T-cell (primary cell): ENCODE data around the gene TAF11. TPM values are rescaled to one million over a fixed set of nuclear protein-coding genes. Genes with fewer than 3 reads are reported as not detected.
A peak's percentile ranks its signal among the peaks of the same experiment; 100 is the strongest.

ENCODE experiments used
- ATAC-seq, 4 experiments: fragments of 200-7000 bp in 3 of 4; fragments of 150-1000 bp in 1 of 4; cut with Tn5 transposase; replicated peaks in 1 of 4; 1 replicate in 3 of 4; 2 replicates in 1 of 4; pipeline ENCODE4 v1.10.0; 2021; ENCODE audit warnings: moderate library complexity in 3 of 4, mild to moderate bottlenecking in 2 of 4, moderate number of reproducible peaks in 1 of 4
- CTCF ChIA-PET, 2 donors: fragments of 300-600 bp; sonication (Branson Sonifier 250); formaldehyde crosslinking; loops; one replicate each; lab custom pipeline; 2022; ENCODE audit warnings: antibody characterized with exemption in 2 of 2; lab: Charles Lee
- POLR2A ChIA-PET, 2 donors: fragments of 300-600 bp; sonication (Branson Sonifier 250); formaldehyde crosslinking; loops; one replicate each; lab custom pipeline; 2022; ENCODE audit warnings: antibody characterized with exemption in 2 of 2; lab: Charles Lee
- DNase-seq, 35 experiments: peaks; one replicate each; pipeline versions ENCODE4 v3.0.0 to v3.0.0-alpha.2; 2013 to 2023
- H3K27ac ChIP-seq: one replicate; pipeline ENCODE4 v1.5.1; 2013; ENCODE audit warnings: low read length
- H3K27me3 ChIP-seq, 2 experiments: replicated peaks in 1 of 2; 1 replicate in 1 of 2; 2 replicates in 1 of 2; pipeline versions ENCODE4 v1.6.1 to v1.7.0; 2013; ENCODE audit warnings: low read length in 1 of 2, mixed read lengths in 1 of 2; ENCODE audit not compliant: control insufficient read depth in 2 of 2, insufficient read depth in 2 of 2; ENCODE audit errors: extremely low read depth in 1 of 2
- H3K36me3 ChIP-seq, 2 donors: 1 replicate in 1 of 2; 2 replicates in 1 of 2; pipeline versions ENCODE4 v1.6.1 to v1.7.0; 2013; ENCODE audit warnings: low read length in 1 of 2; ENCODE audit not compliant: control insufficient read depth in 2 of 2, insufficient read depth in 1 of 2; ENCODE audit errors: extremely low read depth in 1 of 2
- H3K4me1 ChIP-seq, 2 experiments: 1 replicate in 1 of 2; 2 replicates in 1 of 2; pipeline versions ENCODE4 v1.6.1 to v1.7.0; 2013; ENCODE audit warnings: low read length in 2 of 2, mixed read lengths in 1 of 2; ENCODE audit not compliant: insufficient read depth in 2 of 2, control insufficient read depth in 1 of 2; ENCODE audit errors: extremely low read depth in 1 of 2
- H3K4me3 ChIP-seq, 2 donors: 1 replicate in 1 of 2; 2 replicates in 1 of 2; pipeline versions ENCODE4 v1.5.1 to v1.7.0; 2013; ENCODE audit warnings: mild to moderate bottlenecking in 2 of 2, low read length in 1 of 2, moderate library complexity in 1 of 2; ENCODE audit not compliant: control insufficient read depth in 1 of 2; ENCODE audit errors: extremely low read depth in 1 of 2
- H3K9me3 ChIP-seq: 2 replicates; pipeline ENCODE4 v1.7.0; 2013
- H3K27ac Mint-ChIP-seq, 2 donors: one replicate each; pipeline ENCODE4 v1.8.0; 2020 to 2021; ENCODE audit warnings: mild to moderate bottlenecking in 2 of 2, mixed read lengths in 2 of 2
- H3K27me3 Mint-ChIP-seq, 2 donors: one replicate each; pipeline ENCODE4 v1.8.0; 2021 to 2022; ENCODE audit warnings: mixed read lengths in 2 of 2
- H3K36me3 Mint-ChIP-seq: one replicate; pipeline ENCODE4 v1.8.0; 2021; ENCODE audit warnings: mixed read lengths
- H3K4me1 Mint-ChIP-seq, 3 donors: one replicate each; pipeline ENCODE4 v1.8.0; 2020 to 2022; ENCODE audit warnings: mixed read lengths in 3 of 3, mild to moderate bottlenecking in 1 of 3
- H3K4me3 Mint-ChIP-seq, 3 donors: one replicate each; pipeline ENCODE4 v1.8.0; 2020 to 2022; ENCODE audit warnings: mild to moderate bottlenecking in 3 of 3, mixed read lengths in 3 of 3, moderate library complexity in 3 of 3
- H3K9me3 Mint-ChIP-seq, 3 donors: one replicate each; pipeline ENCODE4 v1.8.0; 2020 to 2022; ENCODE audit warnings: mixed read lengths in 3 of 3
- WGBS: methylation state at CpG from one replicate; pipeline ENCODE4 v1.1.5; 2013; ENCODE audit warnings: missing lambda C conversion rate; ENCODE audit not compliant: insufficient coverage; 5-methylcytosine and 5-hydroxymethylcytosine counted together
- total RNA-seq, 35 experiments: library from RNA in 6 of 35; stranded (reverse) in 6 of 35; fragments of 120-200 nt in 1 of 35; gene quantifications; one replicate each; pipeline versions ENCODE4 v1.2.1 to v1.2.4 and lab custom pipeline; 2013 to 2026

The TAF11 gene
- total RNA-seq, 5 donors from 2014 or later (not counting 1 experiment from before 2014, with no cell fraction given) = 22.7 to 35.1 (median 25.7) TPM

GRCh38 chr6:34917626-34918285 lies 29.9 kb upstream of the TAF11 start:
- DNase-seq = no peak
- Histone ChIP-seq H3K4me1 (peaks cover 2 to 6% of the 10 kb centered on the region in 2 experiments), H3K36me3 (no peaks in the 10 kb centered on the region), H3K4me3 (no peak overlapping the region), H3K27ac (no peak overlapping the region), H3K27me3 (no peaks in the 10 kb centered on the region), H3K9me3 (no peaks in the 10 kb centered on the region)
- H3K36me3 Mint-ChIP-seq = peaks cover 6% of the 10 kb centered on the region
- no peaks in the 10 kb centered on the region for H3K27me3 Mint-ChIP-seq
- peaks cover 5 to 17% (median 16%) of the 10 kb centered on the region in 3 donors for H3K4me1 Mint-ChIP-seq
- H3K4me3 Mint-ChIP-seq = no peak overlapping the region
- H3K27ac Mint-ChIP-seq = no peak overlapping the region
- no peaks in the 10 kb centered on the region for H3K9me3 Mint-ChIP-seq
- no peak for ATAC-seq
- 100% methylated on average over 1 of the region's 6 CpGs for WGBS
- POLR2A ChIA-PET = interaction anchor here in 1 of 2 donors (0.6 kb wide), 1 partner anchor 29 kb away, joined by 8 read pairs; the partner anchor contains the start of gene ANKS1A
- CTCF ChIA-PET = no interaction called here

GRCh38 chr6:34916348-34916967 lies 28.6 kb upstream of the TAF11 start:
- ChIA-PET CTCF (no interaction called here), POLR2A (no interaction called here)
- no peaks in the 10 kb centered on the region for H3K9me3 Mint-ChIP-seq
- peaks cover 8 to 12% of the 10 kb centered on the region in 2 experiments for H3K4me1 ChIP-seq
- WGBS = 100% methylated on average over 1 of the region's 4 CpGs
- ATAC-seq (no peak), DNase-seq (no peak)
- peaks cover 6% of the 10 kb centered on the region for H3K36me3 Mint-ChIP-seq
- H3K27ac ChIP-seq = no peak overlapping the region
- peaks cover 11 to 23% (median 22%) of the 10 kb centered on the region in 3 donors for H3K4me1 Mint-ChIP-seq
- no peaks in the 10 kb centered on the region for H3K9me3 ChIP-seq
- no peak overlapping the region for H3K27ac Mint-ChIP-seq
- no peak overlapping the region for H3K4me3 ChIP-seq
- no peaks in the 10 kb centered on the region for H3K36me3 ChIP-seq
- no peak overlapping the region for H3K4me3 Mint-ChIP-seq
- no peaks in the 10 kb centered on the region for H3K27me3 Mint-ChIP-seq
- no peaks in the 10 kb centered on the region for H3K27me3 ChIP-seq

- no peaks in the 10 kb centered on the region for H3K27me3 Mint-ChIP-seq
- no peak overlapping the region for H3K4me3 ChIP-seq
- DNase-seq = no peak
- H3K9me3 Mint-ChIP-seq = no peaks in the 10 kb centered on the region
- no peak for ATAC-seq
- H3K36me3 Mint-ChIP-seq = peaks cover 6% of the 10 kb centered on the region
- H3K4me3 Mint-ChIP-seq = no peak overlapping the region
- no peaks in the 10 kb centered on the region for H3K9me3 ChIP-seq
- H3K4me1 Mint-ChIP-seq = peaks cover 30 to 38% (median 32%) of the 10 kb centered on the region in 3 donors
- ChIA-PET CTCF (no interaction called here), POLR2A (no interaction called here)
- no peaks in the 10 kb centered on the region for H3K36me3 ChIP-seq
- no peaks in the 10 kb centered on the region for H3K27me3 ChIP-seq
- H3K4me1 ChIP-seq = peaks cover 8 to 12% of the 10 kb centered on the region in 2 experiments
- no peak overlapping the region for H3K27ac ChIP-seq
- H3K27ac Mint-ChIP-seq = no peak overlapping the region
- 100% methylated on average over 1 of the region's 4 CpGs for WGBS
These were observed 26.5 kb upstream of the TAF11 start for GRCh38 chr6:34914358-34914757.

- Histone ChIP-seq H3K9me3 (no peaks in the 10 kb centered on the region), H3K27me3 (no peaks in the 10 kb centered on the region), H3K27ac (peak overlapping the region; percentile 3), H3K4me1 (peaks cover 8 to 12% of the 10 kb centered on the region in 2 experiments), H3K4me3 (no peak overlapping the region), H3K36me3 (no peaks in the 10 kb centered on the region)
- Mint-ChIP-seq H3K4me3 (peak overlapping the region; percentile 28 to 59 (median 35)), H3K36me3 (peaks cover 1% of the 10 kb centered on the region), H3K27me3 (no peaks in the 10 kb centered on the region), H3K9me3 (no peaks in the 10 kb centered on the region), H3K27ac (peak overlapping the region; percentile 40 to 57), H3K4me1 (peaks cover 32 to 40% (median 37%) of the 10 kb centered on the region in 3 donors)
- DNase-seq (peak in 16 of 35 experiments; percentile 3 to 59 (median 8)), ATAC-seq (peak; percentile 88 to 98 (median 96))
- WGBS = 0% methylated on average over 1 of the region's 3 CpGs
- CTCF ChIA-PET = no interaction called here
- POLR2A ChIA-PET = no interaction called here
These were observed 25.0 kb upstream of the TAF11 start for GRCh38 chr6:34912715-34913464.

- Histone ChIP-seq H3K27me3 (no peaks in the 10 kb centered on the region), H3K4me1 (peaks cover 8 to 12% of the 10 kb centered on the region in 2 experiments), H3K27ac (no peak overlapping the region), H3K4me3 (no peak overlapping the region), H3K36me3 (no peaks in the 10 kb centered on the region), H3K9me3 (no peaks in the 10 kb centered on the region)
- no peak overlapping the region for H3K4me3 Mint-ChIP-seq
- no CpG with 5 or more reads among the region's 5 CpGs for WGBS
- CTCF ChIA-PET = no interaction called here
- no peak for DNase-seq
- H3K27ac Mint-ChIP-seq = no peak overlapping the region
- H3K4me1 Mint-ChIP-seq = peaks cover 32 to 42% (median 40%) of the 10 kb centered on the region in 3 donors
- H3K36me3 Mint-ChIP-seq = no peaks in the 10 kb centered on the region
- no peaks in the 10 kb centered on the region for H3K27me3 Mint-ChIP-seq
- H3K9me3 Mint-ChIP-seq = no peaks in the 10 kb centered on the region
- POLR2A ChIA-PET = interaction anchor here in 1 of 2 donors (0.6 kb wide), 1 partner anchor 420 kb away, joined by 4 read pairs; no protein-coding TSS in a partner anchor
- no peak for ATAC-seq
These were observed 24.0 kb upstream of the TAF11 start for GRCh38 chr6:34911822-34912221.

- Mint-ChIP-seq H3K36me3 (peaks cover 9% of the 10 kb centered on the region), H3K4me1 (peaks cover 40 to 56% (median 52%) of the 10 kb centered on the region in 3 donors), H3K9me3 (no peaks in the 10 kb centered on the region), H3K27ac (no peak overlapping the region), H3K4me3 (no peak overlapping the region), H3K27me3 (no peaks in the 10 kb centered on the region)
- DNase-seq (no peak), ATAC-seq (no peak)
- Histone ChIP-seq H3K9me3 (no peaks in the 10 kb centered on the region), H3K36me3 (no peaks in the 10 kb centered on the region), H3K4me1 (peaks cover 8 to 12% of the 10 kb centered on the region in 2 experiments), H3K4me3 (no peak overlapping the region), H3K27ac (no peak overlapping the region), H3K27me3 (no peaks in the 10 kb centered on the region)
- ChIA-PET POLR2A (no interaction called here), CTCF (no interaction called here)
- WGBS = 87% methylated on average over 5 of the region's 6 CpGs
These were observed 21.6 kb upstream of the TAF11 start for GRCh38 chr6:34909320-34909883.
